ENCODE results near the gene ZFR.
"Not testable (repeated sequence)": the region's sequence is repeated elsewhere in the genome, so short reads cannot be mapped to it uniquely, and the experiment has no call there.

ZFR gene

DNA sequence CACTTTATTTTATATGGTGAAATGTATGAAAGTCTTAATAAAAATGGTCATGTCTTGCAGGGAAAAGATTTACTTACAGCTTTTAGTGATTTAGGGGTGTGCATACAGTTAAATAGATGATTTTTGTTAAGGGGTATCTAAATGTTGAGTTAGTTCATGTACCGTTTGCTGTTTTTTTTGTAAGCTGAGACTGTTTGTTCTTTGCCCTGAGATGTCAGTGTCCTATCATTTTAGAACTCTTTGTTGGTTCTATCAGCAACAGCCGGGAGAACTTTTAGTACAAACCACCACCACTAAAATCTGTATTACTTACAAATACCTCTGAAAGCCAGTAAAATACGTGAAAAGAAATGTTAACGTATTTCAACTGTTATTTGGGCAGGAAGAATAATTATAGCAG, 75.5 kb downstream of the ZFR start:
- peaks cover 13% of the 10 kb centered on the region; the same call in 1 of the 2 replicates for H3K36me3 ChIP-seq (ENCODE audit: low read length)
- no peaks in the 10 kb centered on the region for H3F3A ChIP-seq (ENCODE audit: insufficient read depth)
- no peaks in the 10 kb centered on the region for H4K20me1 ChIP-seq (ENCODE audit: low read depth, low read length)
- H3K27ac ChIP-seq (ENCODE audit: low read depth, low read length), result no peak overlapping the region
- H3K9me3 ChIP-seq (ENCODE audit: insufficient read depth, low read length), result no peaks in the 10 kb centered on the region
- H3K27me3 ChIP-seq (ENCODE audit: low read length), result no peaks in the 10 kb centered on the region
- no peak overlapping the region for H3K9ac ChIP-seq (ENCODE audit: low read length)
- H3K9me2 ChIP-seq (replicated peaks; ENCODE audit: insufficient read depth, low read length), result no peaks in the 10 kb centered on the region
- no peak overlapping the region for H3K4me2 ChIP-seq (ENCODE audit: low read depth, low read length, poor library complexity, severe bottlenecking)
- TF ChIP-seq, protein P1, sequence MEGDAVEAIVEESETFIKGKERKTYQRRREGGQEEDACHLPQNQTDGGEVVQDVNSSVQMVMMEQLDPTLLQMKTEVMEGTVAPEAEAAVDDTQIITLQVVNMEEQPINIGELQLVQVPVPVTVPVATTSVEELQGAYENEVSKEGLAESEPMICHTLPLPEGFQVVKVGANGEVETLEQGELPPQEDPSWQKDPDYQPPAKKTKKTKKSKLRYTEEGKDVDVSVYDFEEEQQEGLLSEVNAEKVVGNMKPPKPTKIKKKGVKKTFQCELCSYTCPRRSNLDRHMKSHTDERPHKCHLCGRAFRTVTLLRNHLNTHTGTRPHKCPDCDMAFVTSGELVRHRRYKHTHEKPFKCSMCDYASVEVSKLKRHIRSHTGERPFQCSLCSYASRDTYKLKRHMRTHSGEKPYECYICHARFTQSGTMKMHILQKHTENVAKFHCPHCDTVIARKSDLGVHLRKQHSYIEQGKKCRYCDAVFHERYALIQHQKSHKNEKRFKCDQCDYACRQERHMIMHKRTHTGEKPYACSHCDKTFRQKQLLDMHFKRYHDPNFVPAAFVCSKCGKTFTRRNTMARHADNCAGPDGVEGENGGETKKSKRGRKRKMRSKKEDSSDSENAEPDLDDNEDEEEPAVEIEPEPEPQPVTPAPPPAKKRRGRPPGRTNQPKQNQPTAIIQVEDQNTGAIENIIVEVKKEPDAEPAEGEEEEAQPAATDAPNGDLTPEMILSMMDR (IDR thresholded peaks at IDR 0.05; ENCODE audit: insufficient read depth, low read length, poor library complexity, severe bottlenecking), result no peak
- no peak for TF ChIP-seq EZH2phosphoT487 (conservative IDR thresholded peaks at IDR 0.05; ENCODE audit: low read length)
- H3K4me3 ChIP-seq (ENCODE audit: insufficient read depth, low read length, poor library complexity, severe bottlenecking), result no peak overlapping the region
- no peak overlapping the region for H2AFZ ChIP-seq (ENCODE audit: low read depth, low read length, severe bottlenecking)
- no peaks in the 10 kb centered on the region for H3K79me2 ChIP-seq (ENCODE audit: insufficient read depth, low read length)

DNA sequence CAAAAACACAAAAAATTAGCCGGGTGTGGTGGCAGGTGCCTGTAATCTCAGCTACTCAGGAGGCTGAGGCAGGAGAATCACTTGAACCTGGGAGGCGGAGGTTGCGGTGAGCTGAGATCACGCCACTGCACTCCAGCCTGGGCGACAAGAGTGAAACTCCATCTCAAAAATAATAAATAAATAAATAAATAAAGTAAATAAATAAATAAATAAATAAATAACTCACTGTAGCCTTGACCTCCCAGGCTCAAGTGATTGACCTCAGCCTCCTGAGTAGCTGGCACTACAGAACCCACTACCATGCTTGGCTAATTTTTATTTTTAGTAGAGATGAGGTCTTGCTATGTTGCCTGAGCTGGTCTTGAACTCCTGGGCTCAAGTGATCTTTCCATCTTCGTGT, 77.3 kb downstream of the ZFR start:
- H3F3A ChIP-seq (ENCODE audit: insufficient read depth); H3K9me3 ChIP-seq (ENCODE audit: insufficient read depth, low read length); H3K4me2 ChIP-seq (ENCODE audit: low read depth, low read length, poor library complexity, severe bottlenecking); H3K27me3 ChIP-seq (ENCODE audit: low read length); H3K9ac ChIP-seq (ENCODE audit: low read length); H3K27ac ChIP-seq (ENCODE audit: low read depth, low read length); H3K79me2 ChIP-seq (ENCODE audit: insufficient read depth, low read length); H3K9me2 ChIP-seq (replicated peaks; ENCODE audit: insufficient read depth, low read length); H4K20me1 ChIP-seq (ENCODE audit: low read depth, low read length); H2AFZ ChIP-seq (ENCODE audit: low read depth, low read length, severe bottlenecking); H3K4me3 ChIP-seq (ENCODE audit: insufficient read depth, low read length, poor library complexity, severe bottlenecking): not testable (repeated sequence)
- H3K36me3 ChIP-seq (ENCODE audit: low read length), result peaks cover 29% of the 10 kb centered on the region

DNA sequence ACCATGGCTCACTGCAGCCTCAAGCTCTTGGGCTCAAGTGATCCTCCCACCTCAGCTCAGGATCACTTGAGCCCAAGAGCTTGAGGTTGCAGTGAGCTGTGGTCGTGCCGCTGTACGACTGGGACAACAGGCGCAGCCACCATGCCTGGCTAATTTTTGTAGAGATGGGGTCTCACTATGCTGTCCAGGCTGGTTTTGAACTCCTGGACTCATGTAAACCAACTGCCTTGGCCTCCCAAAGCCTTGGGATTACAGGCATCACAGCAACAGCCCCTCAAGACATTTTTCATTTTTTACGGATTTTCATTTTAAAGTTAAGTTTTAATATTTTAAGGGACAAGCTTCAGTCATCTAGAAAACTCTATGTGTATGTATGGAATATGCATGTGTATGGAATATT, 78.9 kb downstream of the ZFR start:
- H3K79me2 ChIP-seq (ENCODE audit: insufficient read depth, low read length), result no peaks in the 10 kb centered on the region
- no peak overlapping the region for H3K4me3 ChIP-seq (ENCODE audit: insufficient read depth, low read length, poor library complexity, severe bottlenecking)
- H3K36me3 ChIP-seq (ENCODE audit: low read length), result peaks cover 36% of the 10 kb centered on the region
- TF ChIP-seq EZH2phosphoT487 (conservative IDR thresholded peaks at IDR 0.05; ENCODE audit: low read length), result no peak
- TF ChIP-seq, protein P1 (IDR thresholded peaks at IDR 0.05; ENCODE audit: insufficient read depth, low read length, poor library complexity, severe bottlenecking), result no peak
- H3K4me2 ChIP-seq (ENCODE audit: low read depth, low read length, poor library complexity, severe bottlenecking), result no peak overlapping the region
- H4K20me1 ChIP-seq (ENCODE audit: low read depth, low read length), result no peaks in the 10 kb centered on the region
- no peak overlapping the region for H3K9ac ChIP-seq (ENCODE audit: low read length)
- H3K27ac ChIP-seq (ENCODE audit: low read depth, low read length), result no peak overlapping the region
- H3F3A ChIP-seq (ENCODE audit: insufficient read depth), result no peaks in the 10 kb centered on the region
- no peaks in the 10 kb centered on the region for H3K27me3 ChIP-seq (ENCODE audit: low read length)
- no peak overlapping the region for H2AFZ ChIP-seq (ENCODE audit: low read depth, low read length, severe bottlenecking)
- H3K9me2 ChIP-seq (replicated peaks; ENCODE audit: insufficient read depth, low read length), result no peaks in the 10 kb centered on the region
- no peaks in the 10 kb centered on the region for H3K9me3 ChIP-seq (ENCODE audit: insufficient read depth, low read length)

DNA sequence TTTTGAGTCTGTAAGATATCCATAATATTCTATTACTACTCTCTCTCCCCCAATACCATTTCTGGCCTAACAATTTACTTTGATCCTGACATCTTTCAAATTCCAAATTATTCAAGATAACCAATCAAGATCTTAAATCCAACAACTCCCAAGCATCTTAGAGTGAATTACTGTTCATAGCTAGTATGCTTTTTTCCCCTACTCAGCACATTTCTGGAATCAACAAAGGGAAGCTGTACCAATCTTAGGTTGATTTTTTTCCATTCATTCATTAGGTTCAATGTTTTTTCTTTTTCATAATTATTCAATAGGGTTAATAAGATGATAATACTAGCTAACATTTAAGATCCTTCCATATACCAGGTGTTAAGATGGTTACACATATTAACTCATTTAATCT, 81.5 kb downstream of the ZFR start:
- no peaks in the 10 kb centered on the region for H3K27me3 ChIP-seq (ENCODE audit: low read length)

More for the DNA sequence above, 81.5 kb downstream of the ZFR start:
- H3K79me2 ChIP-seq (ENCODE audit: insufficient read depth, low read length), result no peaks in the 10 kb centered on the region
- no peak overlapping the region for H2AFZ ChIP-seq (ENCODE audit: low read depth, low read length, severe bottlenecking)
- H3K9ac ChIP-seq (ENCODE audit: low read length), result no peak overlapping the region
- H3K9me3 ChIP-seq (ENCODE audit: insufficient read depth, low read length), result no peaks in the 10 kb centered on the region
- peaks cover 35% of the 10 kb centered on the region for H3K36me3 ChIP-seq (ENCODE audit: low read length)
- H3F3A ChIP-seq (ENCODE audit: insufficient read depth), result no peaks in the 10 kb centered on the region
- no peak for TF ChIP-seq EZH2phosphoT487 (conservative IDR thresholded peaks at IDR 0.05; ENCODE audit: low read length)
- TF ChIP-seq, protein P1 (IDR thresholded peaks at IDR 0.05; ENCODE audit: insufficient read depth, low read length, poor library complexity, severe bottlenecking), result no peak
- H3K27ac ChIP-seq (ENCODE audit: low read depth, low read length), result no peak overlapping the region
- H3K4me3 ChIP-seq (ENCODE audit: insufficient read depth, low read length, poor library complexity, severe bottlenecking), result no peak overlapping the region
- no peak overlapping the region for H3K4me2 ChIP-seq (ENCODE audit: low read depth, low read length, poor library complexity, severe bottlenecking)
- H4K20me1 ChIP-seq (ENCODE audit: low read depth, low read length), result no peaks in the 10 kb centered on the region
- no peaks in the 10 kb centered on the region for H3K9me2 ChIP-seq (replicated peaks; ENCODE audit: insufficient read depth, low read length)
